BLaER1 (cell line): ENCODE data around the gene RNF180.
"Not testable (repeated sequence)": the region's sequence is repeated elsewhere in the genome, so short reads cannot be mapped to it uniquely, and the experiment has no call there.

Experiments
- H3K27ac ChIP-seq: shearing (Covaris generic); formaldehyde crosslinking; 2 replicates; pipeline ENCODE4 v1.8.1; 2022
- H3K27me3 ChIP-seq: shearing (Covaris generic); formaldehyde crosslinking; 2 replicates; pipeline ENCODE4 v1.8.1; 2022
- H3K36me3 ChIP-seq: shearing (Covaris generic); formaldehyde crosslinking; 2 replicates; pipeline ENCODE4 v1.8.1; 2022
- H3K4me1 ChIP-seq: shearing (Covaris generic); formaldehyde crosslinking; 2 replicates; pipeline ENCODE4 v1.8.1; 2022
- H3K4me2 ChIP-seq: shearing (Covaris generic); formaldehyde crosslinking; 2 replicates; pipeline ENCODE4 v1.8.1; 2022
- H3K4me3 ChIP-seq: shearing (Covaris generic); formaldehyde crosslinking; 2 replicates; pipeline ENCODE4 v1.8.1; 2022
- H3K9ac ChIP-seq: shearing (Covaris generic); formaldehyde crosslinking; 2 replicates; pipeline ENCODE4 v1.8.1; 2022
- H3K9me3 ChIP-seq: shearing (Covaris generic); formaldehyde crosslinking; 2 replicates; pipeline ENCODE4 v1.8.1; 2022
- H4K20me1 ChIP-seq: shearing (Covaris generic); formaldehyde crosslinking; 2 replicates; pipeline ENCODE4 v1.8.1; 2022
- Cebpa-rat ChIP-seq: shearing (Covaris generic); IDR thresholded peaks from 2 replicates; pipeline ENCODE4 v1.8.1; 2022

The RNF180 gene

GRCh38 chr5:64229163-64229774, 63.6 kb downstream of the RNF180 start:
- Histone ChIP-seq H3K9me3 (peaks cover 14% of the 10 kb centered on the region), H3K4me2 (no peak overlapping the region), H3K27ac (no peak overlapping the region), H4K20me1 (no peaks in the 10 kb centered on the region), H3K36me3 (no peaks in the 10 kb centered on the region), H3K4me3 (no peak overlapping the region), H3K9ac (no peak overlapping the region), H3K27me3 (no peaks in the 10 kb centered on the region), H3K4me1 (no peaks in the 10 kb centered on the region)
- TF ChIP-seq Cebpa-rat: no peak

GRCh38 chr5:64260756-64261155, 95.1 kb downstream of the RNF180 start:
- Histone ChIP-seq H3K9me3 (0 out of 2 replicates have a peak, but pooled peaks cover 6% of the 10 kb centered on the region), H4K20me1 (no peaks in the 10 kb centered on the region)
- TF ChIP-seq Cebpa-rat: no peak

GRCh38 chr5:64269164-64269563, 103.5 kb downstream of the RNF180 start:
- Histone ChIP-seq H3K4me1 (no peaks in the 10 kb centered on the region), H3K36me3 (no peaks in the 10 kb centered on the region), H3K4me2 (no peak overlapping the region), H3K9ac (no peak overlapping the region), H4K20me1 (no peaks in the 10 kb centered on the region), H3K27ac (no peak overlapping the region), H3K4me3 (no peak overlapping the region), H3K27me3 (no peaks in the 10 kb centered on the region), H3K9me3 (0 out of 2 replicates have a peak, but pooled peaks cover 6% of the 10 kb centered on the region)
- no peak for TF ChIP-seq Cebpa-rat

More at GRCh38 chr5:64260756-64261155, 95.1 kb downstream of the RNF180 start:
- Histone ChIP-seq H3K36me3 (no peaks in the 10 kb centered on the region), H3K4me2 (no peak overlapping the region), H3K27me3 (no peaks in the 10 kb centered on the region), H3K27ac (no peak overlapping the region), H3K4me1 (no peaks in the 10 kb centered on the region), H3K4me3 (no peak overlapping the region), H3K9ac (no peak overlapping the region)

- no peaks in the 10 kb centered on the region for H3K36me3 ChIP-seq
- H3K9ac ChIP-seq: no peak overlapping the region
- no peak overlapping the region for H3K4me3 ChIP-seq
- no peaks in the 10 kb centered on the region for H3K27me3 ChIP-seq
- H3K27ac ChIP-seq: no peak overlapping the region
- no peak for TF ChIP-seq Cebpa-rat
- H4K20me1 ChIP-seq: no peaks in the 10 kb centered on the region
- no peak overlapping the region for H3K4me2 ChIP-seq
- no peaks in the 10 kb centered on the region for H3K9me3 ChIP-seq
- no peaks in the 10 kb centered on the region for H3K4me1 ChIP-seq
These were observed 107.6 kb downstream of the RNF180 start for GRCh38 chr5:64273276-64273675.

- TF ChIP-seq Cebpa-rat: no peak
- no peak overlapping the region for H3K4me3 ChIP-seq
- peaks cover 9% of the 10 kb centered on the region; the same call in 1 of the 2 replicates for H3K9me3 ChIP-seq
- H3K27me3 ChIP-seq: no peaks in the 10 kb centered on the region
- no peak overlapping the region for H3K9ac ChIP-seq
- H4K20me1 ChIP-seq: no peaks in the 10 kb centered on the region
- no peaks in the 10 kb centered on the region for H3K36me3 ChIP-seq
- no peak overlapping the region for H3K4me2 ChIP-seq
- no peak overlapping the region for H3K27ac ChIP-seq
- no peaks in the 10 kb centered on the region for H3K4me1 ChIP-seq
These were observed 119.8 kb downstream of the RNF180 start for GRCh38 chr5:64285188-64286130.

GRCh38 chr5:64286381-64286780, 120.7 kb downstream of the RNF180 start:
- H3K9me3 ChIP-seq: peaks cover 3% of the 10 kb centered on the region; the same call in 1 of the 2 replicates
- no peaks in the 10 kb centered on the region for H4K20me1 ChIP-seq
- no peaks in the 10 kb centered on the region for H3K27me3 ChIP-seq
- no peak overlapping the region for H3K9ac ChIP-seq
- no peak overlapping the region for H3K4me3 ChIP-seq
- H3K4me2 ChIP-seq: no peak overlapping the region
- no peak for TF ChIP-seq Cebpa-rat
- H3K36me3 ChIP-seq: no peaks in the 10 kb centered on the region
- H3K27ac ChIP-seq: no peak overlapping the region
- H3K4me1 ChIP-seq: no peaks in the 10 kb centered on the region

GRCh38 chr5:64288496-64288895, 122.9 kb downstream of the RNF180 start:
- not testable (repeated sequence) for H3K27me3 ChIP-seq

GRCh38 chr5:64292611-64293215, 127.1 kb downstream of the RNF180 start:
- Histone ChIP-seq H3K4me1 (no peaks in the 10 kb centered on the region), H3K36me3 (no peaks in the 10 kb centered on the region), H3K4me3 (no peak overlapping the region), H3K4me2 (no peak overlapping the region), H3K9ac (no peak overlapping the region), H3K27ac (no peak overlapping the region), H4K20me1 (no peaks in the 10 kb centered on the region), H3K9me3 (no peaks in the 10 kb centered on the region), H3K27me3 (no peaks in the 10 kb centered on the region)
- no peak for TF ChIP-seq Cebpa-rat

More at GRCh38 chr5:64288496-64288895, 122.9 kb downstream of the RNF180 start:
- not testable (repeated sequence) for H3K4me3 ChIP-seq, H3K36me3 ChIP-seq, H3K9ac ChIP-seq, H3K9me3 ChIP-seq, H3K27ac ChIP-seq, H3K4me1 ChIP-seq, H4K20me1 ChIP-seq, H3K4me2 ChIP-seq

GRCh38 chr5:64295101-64295500, 129.5 kb downstream of the RNF180 start:
- H3K9me3 ChIP-seq: no peaks in the 10 kb centered on the region
- H3K9ac ChIP-seq: no peak overlapping the region
- no peak overlapping the region for H3K4me2 ChIP-seq
- no peaks in the 10 kb centered on the region for H3K4me1 ChIP-seq
- no peak overlapping the region for H3K4me3 ChIP-seq
- H3K36me3 ChIP-seq: no peaks in the 10 kb centered on the region
- no peak overlapping the region for H3K27ac ChIP-seq
- H3K27me3 ChIP-seq: no peaks in the 10 kb centered on the region
- no peaks in the 10 kb centered on the region for H4K20me1 ChIP-seq
- no peak for TF ChIP-seq Cebpa-rat

GRCh38 chr5:64298586-64298985, 132.9 kb downstream of the RNF180 start:
- Histone ChIP-seq H3K9ac (no peak overlapping the region), H4K20me1 (no peaks in the 10 kb centered on the region), H3K36me3 (no peaks in the 10 kb centered on the region), H3K9me3 (no peaks in the 10 kb centered on the region), H3K4me2 (no peak overlapping the region), H3K4me3 (no peak overlapping the region), H3K4me1 (no peaks in the 10 kb centered on the region), H3K27me3 (no peaks in the 10 kb centered on the region), H3K27ac (no peak overlapping the region)
- no peak for TF ChIP-seq Cebpa-rat
